OCI-LY7 (cell line): Measurements from ENCODE around the gene FBXO33.

Experiments used
- EZH2phosphoT487 ChIP-seq: fragments of 200-600 bp; sonication (generic); IDR thresholded peaks from 2 replicates; pipeline ENCODE4 v1.6.1; 2018; ENCODE audit warnings: low read depth, borderline replicate concordance, mild to moderate bottlenecking, mixed run types, antibody characterized with exemption, low read length, moderate library complexity, mixed read lengths
- TF ChIP-seq, protein P1 (sequence below): fragments of 200-600 bp; sonication (generic); conservative IDR thresholded peaks from 2 replicates; pipeline ENCODE4 v1.5.1; 2014; ENCODE audit warnings: mild to moderate bottlenecking, antibody characterized with exemption, low read length, moderate library complexity, mixed read lengths

DNA sequence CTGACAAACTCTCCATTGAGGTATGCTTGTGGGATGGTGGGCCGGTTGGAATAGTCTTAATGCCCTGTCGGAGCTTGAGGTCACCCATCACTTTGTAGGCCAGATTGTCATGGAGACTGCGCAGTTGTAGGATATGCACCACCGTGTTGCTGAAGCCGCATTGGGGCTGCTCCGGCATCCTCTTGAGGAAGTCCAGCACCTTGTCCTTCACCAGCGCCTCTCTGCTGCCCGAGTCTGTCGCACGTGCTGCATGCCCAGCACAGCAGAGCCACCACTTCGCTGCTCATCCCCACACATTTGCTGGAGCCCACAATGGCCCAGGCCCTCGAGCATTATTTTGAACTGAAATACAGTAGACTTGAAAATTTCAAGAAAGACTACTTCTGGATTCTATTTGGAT is 61.8 kb downstream of the FBXO33 start:
- TF ChIP-seq, protein P1, sequence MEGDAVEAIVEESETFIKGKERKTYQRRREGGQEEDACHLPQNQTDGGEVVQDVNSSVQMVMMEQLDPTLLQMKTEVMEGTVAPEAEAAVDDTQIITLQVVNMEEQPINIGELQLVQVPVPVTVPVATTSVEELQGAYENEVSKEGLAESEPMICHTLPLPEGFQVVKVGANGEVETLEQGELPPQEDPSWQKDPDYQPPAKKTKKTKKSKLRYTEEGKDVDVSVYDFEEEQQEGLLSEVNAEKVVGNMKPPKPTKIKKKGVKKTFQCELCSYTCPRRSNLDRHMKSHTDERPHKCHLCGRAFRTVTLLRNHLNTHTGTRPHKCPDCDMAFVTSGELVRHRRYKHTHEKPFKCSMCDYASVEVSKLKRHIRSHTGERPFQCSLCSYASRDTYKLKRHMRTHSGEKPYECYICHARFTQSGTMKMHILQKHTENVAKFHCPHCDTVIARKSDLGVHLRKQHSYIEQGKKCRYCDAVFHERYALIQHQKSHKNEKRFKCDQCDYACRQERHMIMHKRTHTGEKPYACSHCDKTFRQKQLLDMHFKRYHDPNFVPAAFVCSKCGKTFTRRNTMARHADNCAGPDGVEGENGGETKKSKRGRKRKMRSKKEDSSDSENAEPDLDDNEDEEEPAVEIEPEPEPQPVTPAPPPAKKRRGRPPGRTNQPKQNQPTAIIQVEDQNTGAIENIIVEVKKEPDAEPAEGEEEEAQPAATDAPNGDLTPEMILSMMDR = no peak
- no peak for TF ChIP-seq EZH2phosphoT487
